GM19452 (cell line): ENCODE data around the gene TAPT1.
A peak's percentile ranks its signal among the peaks of the same experiment; 100 is the strongest.

ENCODE experiments used
- ATAC-seq: cut with Tn5 transposase; IDR thresholded peaks from one replicate; pipeline ENCODE4 v1.9.1; 2021; ENCODE audit not compliant: unreplicated experiment

TAPT1 gene

DNA sequence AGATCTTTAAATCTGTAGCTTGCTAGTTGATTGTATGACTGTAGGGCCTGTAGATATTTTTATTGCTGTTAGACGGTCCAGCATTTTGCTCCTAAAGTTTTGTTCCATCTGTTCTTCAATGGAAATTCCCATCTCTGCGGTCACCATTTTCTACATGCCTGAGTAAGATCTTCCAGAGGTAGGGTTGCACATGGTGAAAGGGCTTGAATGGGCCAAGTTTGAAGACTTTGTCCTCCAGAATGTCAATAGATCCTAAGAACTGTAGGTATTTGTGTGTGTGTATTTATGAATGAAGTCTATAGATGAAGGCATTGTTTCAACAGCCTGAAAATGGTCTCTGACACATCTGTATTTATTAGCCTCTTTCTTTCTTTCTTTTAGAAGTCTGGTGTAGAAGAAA, 22.3 kb upstream of the TAPT1 start:
- no peak for ATAC-seq

DNA sequence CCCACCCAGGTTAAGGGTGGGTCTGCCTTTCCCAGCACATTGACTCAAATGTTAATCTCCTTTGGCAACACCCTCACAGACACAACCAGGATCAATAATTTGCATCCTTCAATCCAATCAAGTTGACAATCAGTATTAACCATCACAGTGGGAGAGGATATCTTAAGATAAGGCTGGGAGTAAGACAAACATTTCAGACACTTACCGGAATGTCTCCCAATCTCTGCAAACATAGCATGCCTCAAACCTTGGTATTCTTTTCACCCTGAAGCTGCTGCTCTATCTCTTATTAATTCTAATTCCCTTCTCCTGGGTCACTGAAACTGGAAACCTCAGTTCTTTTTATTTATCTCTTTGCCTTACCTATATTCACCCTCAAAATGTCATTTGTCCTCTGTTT, 19.0 kb upstream of the TAPT1 start:
- no peak for ATAC-seq

DNA sequence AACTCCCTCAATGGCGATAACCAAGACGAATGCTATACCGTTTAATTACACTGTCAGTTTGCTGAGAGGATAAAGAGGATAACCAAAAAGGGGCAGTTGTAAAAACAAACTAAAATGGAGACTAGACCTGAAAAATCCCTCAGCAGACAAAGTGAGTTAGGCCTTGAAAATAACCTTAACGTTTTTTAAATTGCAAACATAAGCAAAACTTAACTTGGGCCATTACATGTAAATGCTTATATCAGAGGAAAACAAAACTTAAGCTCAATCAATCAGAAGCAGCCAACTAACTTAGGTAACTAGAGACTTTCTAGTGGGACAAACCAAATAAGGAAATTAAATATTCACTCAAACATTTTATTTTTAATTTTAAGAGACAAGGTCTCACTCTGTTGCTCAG, 17.0 kb upstream of the TAPT1 start:
- no peak for ATAC-seq

DNA sequence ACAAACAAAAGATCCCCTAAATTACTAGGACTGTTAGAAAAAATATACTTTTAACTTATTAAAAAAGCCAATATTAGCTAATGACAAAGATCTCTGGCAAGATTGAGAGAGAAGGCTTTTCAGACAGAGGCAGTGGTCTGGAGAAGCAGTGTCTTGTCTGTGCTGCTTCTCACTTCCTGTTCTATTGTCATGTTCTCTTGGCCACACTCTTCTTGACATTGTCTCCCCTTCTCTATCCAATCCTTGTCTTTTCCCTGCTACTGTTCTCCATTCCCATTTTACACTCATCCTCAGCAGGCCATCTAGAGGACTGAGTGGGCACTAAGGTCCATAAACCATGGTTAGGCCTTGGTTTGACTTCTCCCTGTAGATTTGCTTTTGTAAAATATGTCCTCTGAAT, 14.0 kb upstream of the TAPT1 start:
- no peak for ATAC-seq

DNA sequence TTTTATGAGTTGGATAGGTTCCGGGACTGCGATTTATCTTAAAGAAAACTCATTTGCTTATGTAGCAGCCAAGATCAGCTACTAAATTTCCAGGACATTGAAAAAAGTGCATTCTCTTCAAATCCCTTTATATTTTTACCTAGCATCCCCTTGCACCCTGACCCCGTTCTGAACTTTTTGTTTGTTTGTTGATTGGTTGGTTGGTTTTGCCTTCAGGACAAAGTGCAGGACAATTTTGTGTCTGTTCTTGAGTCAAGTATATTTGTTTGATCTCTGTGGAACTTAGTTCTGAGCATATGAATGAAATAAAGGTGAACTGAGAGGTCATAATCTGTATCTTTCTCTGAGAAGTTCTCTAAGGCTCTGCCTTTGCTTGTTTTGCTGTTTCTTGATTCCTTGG, 12.8 kb upstream of the TAPT1 start:
- ATAC-seq, result no peak

DNA sequence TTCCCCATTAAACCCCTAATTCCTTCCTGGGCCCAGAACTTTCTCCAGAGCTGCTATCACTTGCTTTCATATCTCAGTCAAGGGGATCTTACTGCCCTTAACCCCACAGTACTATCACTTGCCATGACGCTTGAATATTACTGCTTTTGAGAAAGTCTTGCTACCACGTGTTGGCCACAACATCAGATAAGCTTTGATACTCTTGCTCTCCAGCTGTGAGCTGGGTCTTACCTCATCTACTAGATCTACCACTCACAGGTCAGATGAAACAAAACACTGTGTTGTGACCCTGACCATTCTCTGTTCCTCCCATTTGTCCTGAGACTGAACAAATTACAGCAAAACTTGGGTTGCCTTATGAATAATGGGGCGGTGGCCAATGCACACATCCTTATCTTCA, 12.1 kb upstream of the TAPT1 start:
- ATAC-seq, result no peak

DNA sequence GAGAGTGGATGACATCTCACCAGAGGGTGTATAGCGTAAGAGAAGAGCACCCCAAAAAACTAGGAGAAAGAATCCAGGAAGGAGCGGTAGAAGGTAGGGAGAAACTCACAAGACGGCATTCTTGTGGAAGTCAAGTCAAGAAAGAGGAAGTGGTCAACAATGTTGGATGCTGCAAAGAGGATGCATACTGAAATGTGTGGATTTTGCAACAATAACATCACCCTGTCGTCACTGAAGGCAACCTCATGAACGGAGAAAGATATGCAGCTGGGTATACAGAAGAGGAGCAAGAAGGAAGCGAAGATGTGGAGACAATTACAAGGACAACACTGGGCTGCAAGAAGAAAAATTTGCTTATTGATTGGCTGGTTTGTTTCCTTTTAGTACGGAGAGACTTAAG, 11.4 kb upstream of the TAPT1 start:
- no peak for ATAC-seq

DNA sequence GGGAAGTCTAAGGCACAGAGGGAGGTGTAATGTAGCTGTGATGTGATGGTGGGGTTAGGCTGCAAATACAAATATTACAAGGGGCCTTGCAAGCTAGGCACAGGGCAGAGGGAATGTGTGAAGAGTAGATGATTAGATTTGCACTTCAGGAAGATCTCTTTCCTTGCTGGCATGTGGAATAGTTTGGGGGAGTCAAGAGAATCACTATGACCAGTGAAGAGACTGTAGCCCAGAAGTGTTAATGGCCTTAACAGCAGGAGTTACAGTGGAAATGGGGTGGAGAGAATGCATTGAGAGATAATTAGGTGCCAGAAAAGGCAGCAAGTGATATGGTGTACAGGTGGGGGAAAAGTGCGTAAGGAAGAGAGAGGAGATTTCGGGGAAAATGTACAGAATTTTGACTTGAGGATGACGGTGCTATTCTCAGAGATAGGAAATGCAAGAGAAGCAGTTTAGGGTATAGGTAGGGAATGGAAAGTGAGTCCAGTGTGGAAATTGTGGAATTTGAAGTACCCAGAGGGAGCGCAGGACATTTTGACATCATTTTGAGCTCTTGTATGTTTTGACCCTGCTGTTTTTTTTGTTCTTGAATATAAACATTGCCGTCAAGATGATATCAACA, 10.2 kb upstream of the TAPT1 start:
- no peak for ATAC-seq

DNA sequence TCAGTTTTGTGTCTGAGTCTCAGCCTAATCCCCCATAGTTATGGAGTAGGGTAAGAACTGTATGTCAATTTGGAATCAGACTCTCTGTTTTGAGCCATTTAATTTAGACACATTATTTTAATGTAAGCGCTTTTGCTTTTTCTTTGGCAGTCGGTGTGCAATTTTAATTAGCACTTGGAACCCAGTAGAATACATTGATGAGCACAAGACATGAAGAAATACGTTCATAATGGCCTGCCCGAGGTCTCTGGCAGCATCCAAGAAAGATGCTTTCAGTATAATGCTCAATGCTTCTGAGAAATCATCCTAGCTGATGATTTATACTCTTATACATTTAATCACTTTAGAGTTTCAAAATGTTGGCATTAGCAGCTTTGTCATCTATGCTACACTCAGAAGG, 8.9 kb upstream of the TAPT1 start:
- no peak for ATAC-seq

DNA sequence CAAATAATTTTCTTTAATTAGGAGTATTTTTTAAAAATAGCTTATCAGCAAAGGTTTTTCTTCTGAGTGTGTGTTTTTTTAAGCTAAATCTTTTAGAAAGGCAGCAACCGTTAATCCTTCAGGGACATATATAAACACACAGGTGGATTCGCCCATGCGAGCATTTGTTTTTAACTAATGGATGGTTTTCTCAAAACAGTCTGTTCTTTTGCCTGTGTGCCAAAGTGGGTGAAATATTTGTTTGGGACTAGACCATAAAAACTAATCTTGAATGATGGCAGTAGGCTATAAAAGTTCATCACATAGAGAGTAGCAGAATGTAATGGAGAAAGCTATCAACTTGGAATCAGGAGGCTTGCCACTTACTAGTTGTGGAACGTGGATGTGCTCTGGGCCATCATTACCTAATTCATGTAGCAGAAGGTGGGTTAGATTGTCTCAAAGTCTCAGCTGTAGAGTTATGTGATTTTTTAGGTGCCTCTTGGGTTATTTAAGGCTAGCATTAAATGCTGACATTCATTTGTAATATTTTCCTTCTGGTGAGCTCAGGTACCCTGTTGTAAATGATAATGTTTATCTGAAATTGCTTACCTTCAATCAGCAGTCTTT, 7.4 kb upstream of the TAPT1 start:
- no peak for ATAC-seq

DNA sequence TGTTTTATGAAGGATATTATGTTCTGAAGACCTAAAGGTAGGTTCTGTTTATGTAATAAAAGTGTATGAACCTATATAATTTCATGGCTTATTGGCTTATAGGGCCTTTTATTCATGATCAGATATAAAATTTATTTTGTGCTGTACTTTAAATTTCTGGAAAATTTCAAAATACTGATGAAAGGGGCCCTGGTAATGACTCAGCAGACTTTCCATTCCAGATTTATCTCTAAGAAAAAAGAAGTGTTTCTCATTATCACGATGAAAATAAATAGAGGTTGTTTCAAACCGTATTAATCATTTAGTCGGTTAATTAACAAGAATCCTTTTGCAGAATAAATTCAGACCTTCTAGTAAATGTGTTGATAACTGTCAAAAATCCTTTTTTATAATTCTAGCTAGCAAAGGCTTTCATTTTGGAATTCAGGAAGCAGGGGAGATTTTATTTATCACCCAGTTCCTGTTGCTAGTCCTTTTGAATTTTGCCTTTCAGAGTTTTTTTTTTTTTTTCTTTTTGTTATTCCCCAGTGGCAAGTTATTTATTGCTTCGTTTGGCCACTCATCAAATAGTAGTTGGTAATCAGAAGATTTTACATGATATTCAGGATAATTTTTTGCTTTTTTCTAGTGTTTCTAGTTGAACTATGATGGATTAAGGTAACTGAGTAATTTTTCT, 5.4 kb upstream of the TAPT1 start:
- ATAC-seq, result no peak

DNA sequence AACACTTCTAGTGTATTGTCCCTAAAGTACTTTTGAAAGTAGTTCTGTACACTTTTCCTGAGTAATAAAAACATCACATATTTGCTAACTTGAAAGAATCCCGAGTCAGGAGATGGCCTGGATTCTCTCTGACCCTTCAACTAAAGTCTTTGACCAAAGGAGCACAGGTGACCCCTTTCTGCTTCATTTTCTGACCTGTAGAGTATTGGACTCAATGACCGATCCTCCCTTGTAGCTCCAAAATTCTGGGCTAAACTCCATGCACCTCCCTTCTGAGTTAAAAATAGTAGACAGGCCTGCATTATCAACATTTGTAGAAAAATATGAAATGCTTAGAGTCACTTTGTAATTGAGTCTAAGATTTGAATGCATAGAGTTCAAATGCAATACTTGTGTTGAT, 4.0 kb upstream of the TAPT1 start:
- no peak for ATAC-seq

DNA sequence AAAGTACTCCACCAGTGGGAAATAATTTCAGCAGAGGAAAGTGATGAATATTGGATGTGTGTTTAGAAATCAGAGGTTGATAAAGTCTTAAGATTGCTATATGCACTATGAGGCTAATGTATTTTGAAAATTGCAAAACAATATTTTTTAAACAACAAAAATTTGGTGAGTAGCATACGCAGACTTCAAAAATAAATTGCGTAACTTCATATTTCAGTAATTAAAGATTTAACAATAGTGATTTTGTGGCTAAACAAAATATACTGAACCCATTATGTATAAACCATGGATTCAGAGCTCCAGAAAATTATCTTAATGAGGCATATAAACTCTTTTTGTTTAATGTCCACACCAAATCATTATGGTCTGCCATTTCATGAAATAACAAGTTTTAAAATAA, 3.3 kb upstream of the TAPT1 start:
- ATAC-seq, result no peak

DNA sequence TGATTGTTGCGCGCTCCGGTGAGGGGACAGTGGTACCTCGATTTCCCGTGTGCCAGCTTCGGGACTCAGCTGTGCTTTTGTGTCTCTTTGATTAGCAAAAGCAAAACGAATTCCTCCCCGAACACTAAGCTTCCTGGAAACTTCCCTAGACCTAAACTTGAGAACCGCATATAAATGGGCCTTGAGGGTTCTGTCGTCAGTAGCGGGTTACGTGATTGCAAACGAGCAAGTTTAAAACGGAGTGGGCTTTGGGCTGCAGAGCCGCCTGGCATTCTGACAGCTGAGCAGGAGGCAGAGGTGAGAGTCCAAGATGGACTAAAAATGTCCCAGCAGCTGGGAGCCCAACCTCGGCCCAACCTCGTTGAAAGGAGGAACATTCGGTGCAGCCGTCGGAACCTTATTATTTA, 1.2 kb upstream of the TAPT1 start:
- no peak for ATAC-seq

DNA sequence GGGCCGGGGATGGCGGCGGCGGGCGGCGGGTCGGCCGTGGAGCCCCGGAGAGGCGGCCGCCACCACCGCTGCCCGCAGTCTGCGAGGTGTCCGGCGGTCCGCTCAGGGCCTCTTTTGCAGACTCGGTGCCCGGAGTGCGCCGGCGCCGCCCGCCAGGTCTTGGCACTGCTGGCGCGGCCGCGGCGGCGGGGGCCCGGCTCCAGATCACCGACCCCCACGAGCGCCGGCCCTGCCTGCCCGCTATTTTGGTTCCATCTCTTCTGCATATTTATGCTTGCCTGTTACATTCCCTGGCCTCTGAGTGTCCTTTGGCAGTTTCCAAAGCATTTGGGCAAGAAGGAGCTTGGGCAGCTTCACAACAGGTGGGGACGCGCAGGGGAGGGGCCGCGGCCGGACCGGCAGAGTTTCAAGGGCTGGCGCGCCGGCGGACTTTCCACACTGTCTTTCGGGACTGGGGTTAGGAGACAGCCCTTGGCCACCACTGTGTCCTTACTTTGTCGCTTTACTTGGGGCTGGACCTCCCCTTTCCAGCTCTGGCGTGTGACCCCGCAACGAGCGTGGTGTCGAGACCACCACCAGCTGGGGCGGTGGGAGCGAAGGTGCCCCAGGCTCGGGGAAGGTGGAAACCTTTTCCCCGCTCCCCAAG, 668 bp upstream of the TAPT1 start:
- peak; percentile 34 for ATAC-seq

DNA sequence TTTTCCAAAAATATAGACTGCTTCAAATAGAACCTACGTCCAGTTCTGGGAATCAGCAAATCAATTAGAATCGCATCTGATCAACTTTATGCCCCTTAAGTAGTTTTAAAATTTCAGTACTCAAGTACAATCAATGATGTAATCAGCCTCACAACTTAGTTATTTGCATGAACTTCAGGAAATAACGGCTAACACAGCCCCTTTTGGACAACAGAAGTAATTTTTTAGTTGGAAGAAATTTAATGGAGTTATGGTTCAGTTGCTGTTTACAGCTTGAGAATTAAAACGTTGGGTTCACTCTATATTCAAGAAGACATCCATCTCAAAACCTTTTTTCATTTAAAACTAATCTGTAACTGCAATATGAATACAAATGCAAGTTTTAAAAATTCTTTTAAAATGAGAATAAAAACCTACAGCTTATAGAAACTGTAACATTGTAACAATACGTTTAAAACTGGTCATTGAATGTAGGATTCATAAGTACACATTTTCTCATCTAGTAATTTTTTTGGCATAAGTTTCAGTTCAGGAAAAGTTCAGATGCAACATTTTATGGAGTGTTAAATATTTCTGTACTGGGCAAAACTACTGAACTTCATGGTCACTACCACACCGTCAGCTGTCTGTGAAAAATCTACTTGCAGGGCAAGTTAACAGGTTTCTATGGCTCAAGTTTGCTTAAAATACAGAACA, 956 bp downstream of the TAPT1 start:
- no peak for ATAC-seq

DNA sequence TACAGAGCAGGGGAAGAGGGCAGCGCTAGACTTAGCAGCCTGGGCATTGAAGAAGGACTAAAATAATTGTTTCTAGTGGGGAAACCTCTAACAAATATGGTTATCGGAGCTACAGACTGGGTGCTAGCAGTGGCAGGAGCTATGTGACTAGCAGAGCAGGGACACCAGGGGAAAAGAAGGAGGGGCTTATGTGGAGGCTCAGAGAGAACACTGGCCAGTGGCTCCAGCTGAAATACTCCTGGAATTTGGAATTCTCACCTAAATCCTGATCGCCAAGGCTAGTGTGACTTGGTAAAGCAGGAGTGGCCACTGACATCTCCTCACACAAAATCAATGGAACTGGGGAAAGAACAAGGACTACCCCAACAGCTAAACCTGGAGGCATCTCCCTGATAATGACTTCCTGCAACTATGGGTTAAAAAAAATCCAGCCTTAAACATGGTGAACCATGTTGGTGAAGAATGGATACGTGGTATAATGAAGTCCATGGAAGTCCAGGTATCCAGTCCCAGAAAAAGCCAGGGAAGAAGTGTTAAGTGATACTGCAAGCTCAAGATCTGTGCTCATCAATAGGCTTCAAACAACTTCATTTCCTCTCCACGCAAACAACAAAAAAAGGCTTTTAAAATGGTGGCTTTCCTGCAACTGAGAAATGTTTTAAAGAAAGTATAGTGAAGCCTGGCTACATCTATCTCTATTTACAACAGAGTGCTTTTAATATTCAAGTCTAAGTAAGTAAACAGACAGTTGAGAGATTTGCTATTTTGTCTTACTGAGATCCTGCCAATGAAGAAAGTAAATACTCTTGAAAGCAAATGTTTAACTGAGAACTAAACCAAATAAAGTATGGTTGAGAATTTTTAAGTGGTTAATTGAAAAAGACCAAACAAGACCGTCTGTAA, 1.8 kb downstream of the TAPT1 start:
- ATAC-seq, result no peak

DNA sequence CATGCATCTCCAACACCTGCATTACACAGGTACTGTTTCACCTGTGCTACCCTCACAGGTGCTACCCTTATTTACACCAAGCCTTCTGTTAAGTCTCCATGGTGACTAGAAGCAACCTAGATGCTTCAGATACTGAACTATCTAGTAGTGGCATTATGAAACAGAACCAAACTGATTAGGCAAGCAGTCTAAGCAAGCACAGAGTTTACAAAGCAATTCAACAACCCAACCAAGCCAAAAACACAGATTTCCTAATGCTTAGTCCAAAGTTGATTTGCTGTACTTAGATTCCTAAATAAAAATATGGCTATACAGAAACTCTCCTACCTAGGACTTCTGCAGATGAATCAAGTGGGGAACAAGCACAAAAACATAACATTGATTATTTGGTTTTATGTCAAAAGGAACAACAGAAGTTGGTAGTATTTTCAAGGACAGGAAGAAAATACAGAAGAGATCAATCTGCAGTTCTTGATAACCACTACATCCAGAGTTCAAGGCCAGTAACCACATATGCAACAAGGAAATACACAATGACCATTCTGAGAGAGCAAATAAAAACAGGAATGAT, 3.2 kb downstream of the TAPT1 start:
- ATAC-seq, result no peak

DNA sequence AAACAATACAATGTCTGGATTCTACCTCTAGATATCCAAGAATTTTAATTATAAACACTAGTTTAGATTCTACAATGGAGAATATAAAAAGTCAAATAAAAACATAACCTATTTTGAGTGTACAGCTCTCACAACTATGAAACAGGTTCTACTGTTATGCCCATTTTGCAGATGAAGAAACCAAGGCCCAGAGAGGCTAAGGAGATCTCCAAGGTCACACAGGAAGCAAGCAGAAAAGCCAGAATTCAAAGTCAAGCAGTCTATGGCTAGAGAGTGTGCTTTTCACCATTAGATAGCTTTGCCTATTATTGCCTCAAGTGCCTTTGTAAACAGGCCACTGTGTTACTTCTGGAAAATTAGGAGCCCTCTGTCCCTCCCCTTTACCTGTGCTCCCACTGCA, 7.3 kb downstream of the TAPT1 start:
- no peak for ATAC-seq

DNA sequence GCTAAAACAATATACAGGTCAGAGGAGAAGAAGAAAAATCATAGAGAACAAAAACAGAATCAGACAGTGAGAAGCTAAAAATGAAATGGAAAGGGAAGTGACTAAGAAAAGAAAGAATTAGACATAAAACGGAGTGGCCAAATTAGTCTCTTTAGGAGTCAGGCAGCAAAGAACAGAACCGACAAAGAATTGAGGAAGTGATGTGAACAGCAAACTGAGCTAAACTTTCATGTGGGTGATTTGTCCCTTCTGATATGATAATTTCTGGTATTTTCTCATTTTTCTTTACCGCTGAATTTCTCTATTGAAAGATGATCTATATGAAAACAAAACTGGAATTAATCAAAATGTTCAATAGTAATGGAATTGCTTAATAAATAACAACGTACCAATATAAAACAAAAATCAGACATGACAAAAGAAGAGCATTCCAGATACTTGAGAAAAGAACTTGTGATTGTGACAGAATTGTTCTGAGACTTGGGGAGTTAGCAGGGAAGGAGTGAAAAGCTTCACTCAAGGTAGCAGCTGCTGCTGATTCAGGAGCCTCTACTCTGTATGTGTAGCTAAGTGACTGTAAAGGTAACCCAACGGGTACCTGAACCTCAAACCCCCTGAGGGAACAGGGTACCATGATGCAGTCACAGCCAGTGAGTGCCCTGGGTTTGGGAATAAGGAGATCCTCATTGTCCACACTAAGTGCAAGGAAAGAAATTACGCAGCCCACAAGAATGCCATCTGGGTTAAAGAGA, 8.8 kb downstream of the TAPT1 start:
- no peak for ATAC-seq
